Measurements from ENCODE around the gene ZNF140. TPM values are rescaled to one million over a fixed set of nuclear protein-coding genes. Genes with fewer than 3 reads are reported as not detected.

ZNF140 gene
- polyA plus RNA-seq, 1 donor, result 28.5 TPM

GRCh38 chr12:133129368-133130037, 48.8 kb downstream of the ZNF140 start:
- peaks cover 48% of the 10 kb centered on the region for H3K9me3 ChIP-seq (ENCODE audit: control insufficient read depth, low read depth, low read length)

GRCh38 chr12:133130038-133130807, 49.5 kb downstream of the ZNF140 start, which contains the start of the genes ZNF10 and ZNF891:
ZNF10 (plus strand) TSS chr12:133130627; CDS start chr12:133144493, 13,866 bp downstream.
ZNF891 (minus strand) TSS chr12:133130274; CDS start chr12:133121918, 8,356 bp downstream.
- Histone ChIP-seq H3K27me3 (ENCODE audit: control insufficient read depth, insufficient read depth, low read length) (no peaks in the 10 kb centered on the region), H3K9me3 (ENCODE audit: control insufficient read depth, low read depth, low read length) (peaks cover 42% of the 10 kb centered on the region), H3K36me3 (ENCODE audit: control insufficient read depth, insufficient read depth, low read length) (peaks cover 21% of the 10 kb centered on the region), H3K4me1 (ENCODE audit: control insufficient read depth, insufficient read depth, low read length) (no peaks in the 10 kb centered on the region), H3K4me3 (ENCODE audit: low read length) (peak within 1 kb of the TSS; percentile 97), H3K27ac (ENCODE audit: low read length) (peak within 1 kb of the TSS; percentile 97)
- no CpG with 5 or more reads among the region's 87 CpGs for WGBS (ENCODE audit: insufficient coverage, low lambda C conversion rate)
- peak; percentile 98 to 99 for DNase-seq

More at GRCh38 chr12:133129368-133130037, 48.8 kb downstream of the ZNF140 start:
- H3K27ac ChIP-seq (ENCODE audit: low read length), result peak overlapping the region; percentile 97
- no peaks in the 10 kb centered on the region for H3K27me3 ChIP-seq (ENCODE audit: control insufficient read depth, insufficient read depth, low read length)
- peak in 1 of 2 donors; percentile 22 for DNase-seq
- H3K4me1 ChIP-seq (ENCODE audit: control insufficient read depth, insufficient read depth, low read length), result no peaks in the 10 kb centered on the region
- peaks cover 15% of the 10 kb centered on the region for H3K36me3 ChIP-seq (ENCODE audit: control insufficient read depth, insufficient read depth, low read length)
- H3K4me3 ChIP-seq (ENCODE audit: low read length), result peak overlapping the region; percentile 97
- 43% methylated on average over 3 of the region's 26 CpGs for WGBS (ENCODE audit: insufficient coverage, low lambda C conversion rate)

GRCh38 chr12:133130808-133131128, 50.0 kb downstream of the ZNF140 start:
- Histone ChIP-seq H3K4me3 (ENCODE audit: low read length) (peak overlapping the region; percentile 64), H3K9me3 (ENCODE audit: control insufficient read depth, low read depth, low read length) (peaks cover 42% of the 10 kb centered on the region), H3K27me3 (ENCODE audit: control insufficient read depth, insufficient read depth, low read length) (no peaks in the 10 kb centered on the region), H3K4me1 (ENCODE audit: control insufficient read depth, insufficient read depth, low read length) (no peaks in the 10 kb centered on the region), H3K27ac (ENCODE audit: low read length) (peak overlapping the region; percentile 97), H3K36me3 (ENCODE audit: control insufficient read depth, insufficient read depth, low read length) (peaks cover 24% of the 10 kb centered on the region)
- WGBS (ENCODE audit: insufficient coverage, low lambda C conversion rate), result 0% methylated on average over 1 of the region's 17 CpGs
- no peak for DNase-seq

GRCh38 chr12:133135747-133136146, 55.0 kb downstream of the ZNF140 start:
- no peak overlapping the region for H3K27ac ChIP-seq (ENCODE audit: low read length)
- WGBS (ENCODE audit: insufficient coverage, low lambda C conversion rate), result no CpG with 5 or more reads among the region's 2 CpGs
- no peak for DNase-seq
- H3K36me3 ChIP-seq (ENCODE audit: control insufficient read depth, insufficient read depth, low read length), result peaks cover 36% of the 10 kb centered on the region
- no peak overlapping the region for H3K4me3 ChIP-seq (ENCODE audit: low read length)
- peaks cover 19% of the 10 kb centered on the region for H3K9me3 ChIP-seq (ENCODE audit: control insufficient read depth, low read depth, low read length)
- no peaks in the 10 kb centered on the region for H3K27me3 ChIP-seq (ENCODE audit: control insufficient read depth, insufficient read depth, low read length)
- H3K4me1 ChIP-seq (ENCODE audit: control insufficient read depth, insufficient read depth, low read length), result no peaks in the 10 kb centered on the region

GRCh38 chr12:133145981-133146380, 65.3 kb downstream of the ZNF140 start:
- 100% methylated on average over 1 of the region's 2 CpGs for WGBS (ENCODE audit: insufficient coverage, low lambda C conversion rate)
- no peak for DNase-seq
- Histone ChIP-seq H3K4me3 (ENCODE audit: low read length) (no peak overlapping the region), H3K27me3 (ENCODE audit: control insufficient read depth, insufficient read depth, low read length) (no peaks in the 10 kb centered on the region), H3K27ac (ENCODE audit: low read length) (no peak overlapping the region), H3K9me3 (ENCODE audit: control insufficient read depth, low read depth, low read length) (peaks cover 48% of the 10 kb centered on the region), H3K36me3 (ENCODE audit: control insufficient read depth, insufficient read depth, low read length) (peaks cover 26% of the 10 kb centered on the region), H3K4me1 (ENCODE audit: control insufficient read depth, insufficient read depth, low read length) (no peaks in the 10 kb centered on the region)

- no peaks in the 10 kb centered on the region for H3K4me1 ChIP-seq (ENCODE audit: control insufficient read depth, insufficient read depth, low read length)
- no peak overlapping the region for H3K27ac ChIP-seq (ENCODE audit: low read length)
- peaks cover 43% of the 10 kb centered on the region for H3K36me3 ChIP-seq (ENCODE audit: control insufficient read depth, insufficient read depth, low read length)
- DNase-seq, result no peak
- H3K4me3 ChIP-seq (ENCODE audit: low read length), result no peak overlapping the region
- H3K9me3 ChIP-seq (ENCODE audit: control insufficient read depth, low read depth, low read length), result peaks cover 28% of the 10 kb centered on the region
- WGBS (ENCODE audit: insufficient coverage, low lambda C conversion rate), result no CpG with 5 or more reads among the region's 2 CpGs
- no peaks in the 10 kb centered on the region for H3K27me3 ChIP-seq (ENCODE audit: control insufficient read depth, insufficient read depth, low read length)
These were observed 75.5 kb downstream of the ZNF140 start for GRCh38 chr12:133156125-133156690.

Other genes starting within 250 kb of the ZNF140 start
- 31.9 TPM for gene CHFR, start 193.3 kb upstream of the ZNF140 start, polyA plus RNA-seq
- 20.0 TPM for gene ZNF605, start 124.6 kb upstream of the ZNF140 start, polyA plus RNA-seq
- 14.7 TPM for gene ZNF26, start 94.6 kb upstream of the ZNF140 start, polyA plus RNA-seq
- 40.2 TPM for gene ZNF84, start 43.4 kb upstream of the ZNF140 start, polyA plus RNA-seq
- gene ZNF891, start 49.4 kb downstream of the ZNF140 start, polyA plus RNA-seq, result 3.2 TPM
- gene ZNF10, start 49.7 kb downstream of the ZNF140 start, polyA plus RNA-seq, result 13.3 TPM
- 23.2 TPM for gene ZNF268, start 100.6 kb downstream of the ZNF140 start, polyA plus RNA-seq
- gene ANHX, start 155.0 kb downstream of the ZNF140 start, polyA plus RNA-seq, result not detected

Measured in large intestine (tissue), 3 donors.